ENCODE results near the gene TSPO2.
"Not testable (repeated sequence)": the region's sequence is repeated elsewhere in the genome, so short reads cannot be mapped to it uniquely, and the experiment has no call there.

The TSPO2 gene

GRCh38 chr6:41042226-41043055, at the start of gene TSPO2:
Gene TSPO2, plus strand, starts transcription at chr6:41042467. Its CDS starts 519 bp downstream, at chr6:41042986.
- DNase-seq: no peak

- no peak for DNase-seq
These were observed 49.5 kb upstream of the TSPO2 start for GRCh38 chr6:40992746-40993145.

- no peak for DNase-seq
These were observed 45.6 kb upstream of the TSPO2 start for GRCh38 chr6:40996591-40997233.

GRCh38 chr6:40997234-40997957, 44.9 kb upstream of the TSPO2 start:
- peak; percentile 13 for DNase-seq

GRCh38 chr6:40998661-40999060, 43.6 kb upstream of the TSPO2 start:
- no peak for DNase-seq

GRCh38 chr6:40999569-40999968, 42.7 kb upstream of the TSPO2 start:
- DNase-seq: no peak

- no peak for DNase-seq
These were observed 42.0 kb upstream of the TSPO2 start for GRCh38 chr6:41000248-41000647.

GRCh38 chr6:41002168-41002567, 40.1 kb upstream of the TSPO2 start:
- no peak for DNase-seq

- not testable (repeated sequence) for DNase-seq
These were observed 36.0 kb upstream of the TSPO2 start for GRCh38 chr6:41006217-41006616.

GRCh38 chr6:41006980-41007379, 35.3 kb upstream of the TSPO2 start:
- DNase-seq: not testable (repeated sequence)

- no peak for DNase-seq
These were observed 34.3 kb upstream of the TSPO2 start for GRCh38 chr6:41008011-41008410.

GRCh38 chr6:41009669-41010068, 32.6 kb upstream of the TSPO2 start:
- DNase-seq: no peak

- DNase-seq: no peak
These were observed 30.6 kb upstream of the TSPO2 start for GRCh38 chr6:41011673-41012072.

GRCh38 chr6:41013466-41014153, 28.7 kb upstream of the TSPO2 start:
- DNase-seq: no peak

- no peak for DNase-seq
These were observed 27.5 kb upstream of the TSPO2 start for GRCh38 chr6:41014780-41015179.

GRCh38 chr6:41015860-41016259, 26.4 kb upstream of the TSPO2 start:
- DNase-seq: not testable (repeated sequence)

GRCh38 chr6:41017663-41018062, 24.6 kb upstream of the TSPO2 start:
- DNase-seq: no peak

GRCh38 chr6:41021832-41022231, 20.4 kb upstream of the TSPO2 start:
- DNase-seq: peak; percentile 63

GRCh38 chr6:41022294-41022693, 20.0 kb upstream of the TSPO2 start:
- no peak for DNase-seq

- DNase-seq: no peak
These were observed 19.2 kb upstream of the TSPO2 start for GRCh38 chr6:41023114-41023513.

GRCh38 chr6:41025966-41026530, 16.2 kb upstream of the TSPO2 start:
- no peak for DNase-seq

GRCh38 chr6:41027241-41027640, 15.0 kb upstream of the TSPO2 start:
- DNase-seq: no peak
